Left colon (tissue), 2 donors: ENCODE results near the gene TAGLN. TPM values are rescaled to one million over a fixed set of nuclear protein-coding genes. Genes with fewer than 3 reads are reported as not detected.

Source experiments
- ATAC-seq: fragments of 200-7000 bp; cut with Tn5 transposase; one replicate; pipeline ENCODE4 v1.9.1; 2020; ENCODE audit warnings: mild to moderate bottlenecking, moderate library complexity
- DNase-seq, 2 donors: peaks; one replicate each; pipeline ENCODE4 v3.0.0-alpha.2; 2020
- intact Hi-C, 2 donors: fragments of 100-400 bp; cut with DNase I in 1 of 2; cut with micrococcal nuclease in 1 of 2; formaldehyde crosslinking; loops; one replicate each; pipeline versions ENCODE4 v1.11.2 to v1.14.0; 2022; cut with DNase I, micrococcal nuclease
- total RNA-seq, 2 donors: library from RNA; stranded (reverse); fragmentation: NEBNext Ultra II Directional; extraction: Animal tissue kit (Norgen Biotek cat#: 25700); gene quantifications; one replicate each; pipeline ENCODE4 v1.2.1, GENCODE V29; 2021
- donor health status: DM: no; HTN: no; CAD: no.
- donor health status: DM: yes; HTN: yes; CAD: no.

The TAGLN gene
- total RNA-seq, 2 donors from 2014 or later = 64.6 to 747 TPM

- ATAC-seq (no peak), DNase-seq (no peak)
- intact Hi-C loops = no loop called here
Observed at GRCh38 chr11:117191680-117192400, 7.3 kb upstream of the TAGLN start.

GRCh38 chr11:117192401-117192875, 6.7 kb upstream of the TAGLN start:
- ATAC-seq (no peak), DNase-seq (no peak)
- intact Hi-C loops = no loop called here

- DNase-seq (no peak), ATAC-seq (no peak)
Observed at GRCh38 chr11:117193130-117194020, 5.8 kb upstream of the TAGLN start.

GRCh38 chr11:117194267-117194666, 4.9 kb upstream of the TAGLN start:
- intact Hi-C loops = no loop called here
- DNase-seq (no peak), ATAC-seq (no peak)

More at GRCh38 chr11:117193130-117194020, 5.8 kb upstream of the TAGLN start:
- intact Hi-C loops = no loop called here

- intact Hi-C loops = no loop called here
- ATAC-seq = peak; percentile 66
- no peak for DNase-seq
Observed at GRCh38 chr11:117195258-117195657, 3.9 kb upstream of the TAGLN start.

GRCh38 chr11:117195761-117196160, 3.4 kb upstream of the TAGLN start:
- intact Hi-C loops = no loop called here
- DNase-seq (no peak), ATAC-seq (no peak)

- ATAC-seq = no peak
Observed at GRCh38 chr11:117197006-117197405, 2.2 kb upstream of the TAGLN start.

GRCh38 chr11:117197516-117198456, 1.4 kb upstream of the TAGLN start:
- ATAC-seq = peak; percentile 57
- DNase-seq = peak; percentile 70 to 81
- intact Hi-C loops = no loop called here

More at GRCh38 chr11:117197006-117197405, 2.2 kb upstream of the TAGLN start:
- DNase-seq = no peak
- intact Hi-C loops = no loop called here

- intact Hi-C loops = no loop called here
- DNase-seq = no peak
- no peak for ATAC-seq
Observed at GRCh38 chr11:117198613-117199012, 557 bp upstream of the TAGLN start.

GRCh38 chr11:117199916-117200812, 994 bp downstream of the TAGLN start:
- intact Hi-C loops = no loop called here
- DNase-seq = peak in 1 of 2 donors; percentile 35

GRCh38 chr11:117200813-117201657, 1.9 kb downstream of the TAGLN start:
- DNase-seq (no peak), ATAC-seq (no peak)
- intact Hi-C loops = no loop called here

More at GRCh38 chr11:117199916-117200812, 994 bp downstream of the TAGLN start:
- no peak for ATAC-seq

GRCh38 chr11:117201658-117202305, 2.6 kb downstream of the TAGLN start:
- intact Hi-C loops = no loop called here
- DNase-seq (no peak), ATAC-seq (no peak)

- intact Hi-C loops = no loop called here
- DNase-seq (no peak), ATAC-seq (no peak)
Observed at GRCh38 chr11:117202386-117203068, 3.4 kb downstream of the TAGLN start.

- DNase-seq (no peak), ATAC-seq (no peak)
- intact Hi-C loops = no loop called here
Observed at GRCh38 chr11:117203069-117203407, 3.9 kb downstream of the TAGLN start.

GRCh38 chr11:117204283-117205080, 5.3 kb downstream of the TAGLN start:
- DNase-seq (peak in 1 of 2 donors; percentile 30), ATAC-seq (no peak)
- intact Hi-C loops = loop anchor here in 1 of 2 donors (5.0 kb wide), 1 partner anchor 72 kb away; no protein-coding TSS in a partner anchor
